Mammary epithelial cell (primary cell): ENCODE results near the gene TAC1.

Source experiments
- CTCF ChIP-seq, 2 donors: IDR thresholded peaks in 1 of 2; conservative IDR thresholded peaks in 1 of 2; 2 replicates each; pipeline ENCODE4 v1.5.1; 2011 to 2012; ENCODE audit warnings: inconsistent platforms in 2 of 2, low read length in 2 of 2, mild to moderate bottlenecking in 2 of 2, control low read depth in 1 of 2, low read depth in 1 of 2; ENCODE audit not compliant: insufficient read depth in 1 of 2; ENCODE audit errors: extremely low read depth in 1 of 2
- EZH2 ChIP-seq: IDR thresholded peaks from 2 replicates; pipeline ENCODE4 v1.6.1; 2012; ENCODE audit warnings: low read length, inconsistent platforms, borderline replicate concordance

- no peak for TF ChIP-seq CTCF (conservative IDR thresholded peaks at IDR 0.05 in 1 of 2, IDR thresholded peaks at IDR 0.05 in 1 of 2; ENCODE audit: extremely low read depth in 1 of 2, insufficient read depth in 1 of 2, low read depth in 1 of 2, low read length in 2 of 2)
- no peak for TF ChIP-seq EZH2
These were observed 3.2 kb downstream of the TAC1 start for GRCh38 chr7:97735075-97735474.
